HG02943 (cell line): ENCODE data around the gene KCNT1.

Experiments
- ATAC-seq: cut with Tn5 transposase; IDR thresholded peaks from one replicate; pipeline ENCODE4 v1.9.1; 2021; ENCODE audit warnings: mild to moderate bottlenecking, low read depth, moderate library complexity; ENCODE audit not compliant: unreplicated experiment

Gene KCNT1

GRCh38 chr9:135775911-135776310 is 73.9 kb downstream of the KCNT1 start:
- ATAC-seq = no peak

GRCh38 chr9:135776893-135777622 is 75.1 kb downstream of the KCNT1 start:
- ATAC-seq = no peak

GRCh38 chr9:135777623-135778177 is 75.7 kb downstream of the KCNT1 start:
- no peak for ATAC-seq

GRCh38 chr9:135778421-135778820 is 76.4 kb downstream of the KCNT1 start:
- no peak for ATAC-seq

GRCh38 chr9:135779571-135779970 is 77.6 kb downstream of the KCNT1 start:
- no peak for ATAC-seq

GRCh38 chr9:135780086-135780485 is 78.1 kb downstream of the KCNT1 start:
- no peak for ATAC-seq

- ATAC-seq = no peak
Measured at GRCh38 chr9:135780626-135781025, 78.6 kb downstream of the KCNT1 start.

GRCh38 chr9:135782946-135783345 is 81.0 kb downstream of the KCNT1 start:
- no peak for ATAC-seq

- ATAC-seq = no peak
Measured at GRCh38 chr9:135783540-135784245, 81.7 kb downstream of the KCNT1 start.

- ATAC-seq = no peak
Measured at GRCh38 chr9:135785013-135785575, 83.1 kb downstream of the KCNT1 start.

GRCh38 chr9:135786146-135786690 is 84.2 kb downstream of the KCNT1 start:
- no peak for ATAC-seq

GRCh38 chr9:135787317-135787716 is 85.3 kb downstream of the KCNT1 start:
- ATAC-seq = no peak

GRCh38 chr9:135787776-135788575 is 86.0 kb downstream of the KCNT1 start:
- ATAC-seq = no peak

GRCh38 chr9:135788576-135789300 is 86.8 kb downstream of the KCNT1 start:
- ATAC-seq = no peak

GRCh38 chr9:135789838-135790291 is 87.9 kb downstream of the KCNT1 start:
- ATAC-seq = no peak

GRCh38 chr9:135790356-135790755 is 88.4 kb downstream of the KCNT1 start:
- ATAC-seq = no peak

- ATAC-seq = no peak
Measured at GRCh38 chr9:135790850-135791249, 88.9 kb downstream of the KCNT1 start.

GRCh38 chr9:135791431-135792267 is 89.7 kb downstream of the KCNT1 start:
- no peak for ATAC-seq
